D721Med (cell line): Measurements from ENCODE around the gene MAIP1.

Experiments
- DNase-seq: peaks from one replicate; pipeline ENCODE4 v3.0.0; 2011; ENCODE audit warnings: low spot score; ENCODE audit not compliant: insufficient read length
- FAIRE-seq: peaks from 2 replicates; lab custom pipeline; 2011; peaks lifted over from hg19 to GRCh38; lab: Jason Lieb, UNC
- TF ChIP-seq, protein P1 (sequence below): IDR thresholded peaks from 2 replicates; pipeline ENCODE4 v1.5.1; 2012; ENCODE audit warnings: mild to moderate bottlenecking, control low read depth; ENCODE audit not compliant: insufficient read depth; ENCODE audit errors: missing control alignments

MAIP1 gene

DNA sequence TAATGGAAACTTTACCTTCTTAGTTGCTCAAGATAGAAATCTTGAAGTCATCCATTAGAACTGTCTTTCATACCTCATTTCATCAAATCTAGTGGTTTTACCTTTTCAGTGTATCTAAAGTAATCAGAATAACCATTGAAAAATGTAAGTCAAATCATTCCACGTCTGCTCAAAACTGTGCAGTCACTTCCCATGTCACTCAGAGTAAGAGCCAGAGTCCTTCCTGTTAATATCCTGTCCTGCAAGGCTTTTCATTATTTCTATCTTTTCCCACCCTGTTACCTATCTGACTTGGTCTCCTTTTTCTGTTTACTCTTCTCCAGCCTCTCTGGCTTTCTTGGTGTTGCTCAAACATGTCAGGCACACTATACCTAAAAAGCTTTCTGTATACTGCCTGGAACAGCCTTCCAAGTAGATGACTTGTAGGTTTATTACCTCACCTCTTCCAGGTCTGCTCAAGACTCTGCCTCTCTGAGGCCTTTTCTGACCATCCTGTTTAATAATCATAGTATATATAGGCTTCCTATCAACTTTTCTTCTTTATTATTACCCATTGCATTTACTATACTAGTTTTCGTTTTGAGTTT is 40.9 kb upstream of the MAIP1 start:
- DNase-seq, result no peak
- TF ChIP-seq, protein P1, sequence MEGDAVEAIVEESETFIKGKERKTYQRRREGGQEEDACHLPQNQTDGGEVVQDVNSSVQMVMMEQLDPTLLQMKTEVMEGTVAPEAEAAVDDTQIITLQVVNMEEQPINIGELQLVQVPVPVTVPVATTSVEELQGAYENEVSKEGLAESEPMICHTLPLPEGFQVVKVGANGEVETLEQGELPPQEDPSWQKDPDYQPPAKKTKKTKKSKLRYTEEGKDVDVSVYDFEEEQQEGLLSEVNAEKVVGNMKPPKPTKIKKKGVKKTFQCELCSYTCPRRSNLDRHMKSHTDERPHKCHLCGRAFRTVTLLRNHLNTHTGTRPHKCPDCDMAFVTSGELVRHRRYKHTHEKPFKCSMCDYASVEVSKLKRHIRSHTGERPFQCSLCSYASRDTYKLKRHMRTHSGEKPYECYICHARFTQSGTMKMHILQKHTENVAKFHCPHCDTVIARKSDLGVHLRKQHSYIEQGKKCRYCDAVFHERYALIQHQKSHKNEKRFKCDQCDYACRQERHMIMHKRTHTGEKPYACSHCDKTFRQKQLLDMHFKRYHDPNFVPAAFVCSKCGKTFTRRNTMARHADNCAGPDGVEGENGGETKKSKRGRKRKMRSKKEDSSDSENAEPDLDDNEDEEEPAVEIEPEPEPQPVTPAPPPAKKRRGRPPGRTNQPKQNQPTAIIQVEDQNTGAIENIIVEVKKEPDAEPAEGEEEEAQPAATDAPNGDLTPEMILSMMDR, result no peak
- FAIRE-seq, result no peak

- DNase-seq, result no peak
These were observed 38.4 kb upstream of the MAIP1 start for GRCh38 chr2:199916980-199917379.

GRCh38 chr2:199922856-199923255 is 32.5 kb upstream of the MAIP1 start:
- FAIRE-seq (no peak), DNase-seq (no peak)
- TF ChIP-seq, protein P1, result no peak

More at GRCh38 chr2:199916980-199917379, 38.4 kb upstream of the MAIP1 start:
- no peak for FAIRE-seq
- TF ChIP-seq, protein P1, result no peak

DNA sequence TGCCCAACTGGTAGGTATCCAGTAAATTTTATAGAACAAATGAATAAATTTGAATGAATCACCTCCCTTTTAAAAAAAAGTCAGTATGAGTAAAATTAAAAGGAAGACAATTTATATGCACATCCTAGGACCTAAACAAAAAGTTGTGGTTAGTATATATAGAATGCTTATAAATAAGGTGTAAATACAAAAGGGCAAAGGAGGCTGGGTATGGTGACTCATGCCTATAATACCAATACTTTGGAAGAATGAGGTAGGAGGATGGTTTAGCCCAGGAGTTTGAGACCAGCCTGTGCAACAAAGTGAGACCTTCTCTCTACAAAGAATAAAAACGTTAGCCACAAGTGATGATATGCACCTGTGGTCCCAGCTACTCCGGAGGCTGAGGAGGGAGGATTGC is 31.5 kb upstream of the MAIP1 start:
- FAIRE-seq, result peak; percentile 25
- no peak for DNase-seq
- TF ChIP-seq, protein P1, result no peak

DNA sequence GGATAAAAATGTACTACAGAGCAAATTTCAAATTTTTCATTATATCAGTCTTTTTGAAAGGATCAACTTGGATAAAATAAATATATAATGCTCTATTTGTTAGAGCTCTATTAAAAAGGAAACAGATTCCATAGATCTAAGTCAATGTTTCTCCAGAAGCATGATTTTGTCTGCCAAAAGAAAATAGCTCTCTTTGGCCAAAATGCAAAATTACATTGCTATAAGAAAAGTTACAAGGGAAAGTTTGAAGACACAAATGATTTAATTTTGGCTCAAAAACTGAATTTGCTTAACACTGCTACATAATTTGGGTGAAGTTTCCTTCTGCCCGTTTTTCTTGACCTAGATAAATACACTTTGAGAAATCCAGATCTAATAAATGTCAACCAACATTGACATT is 28.6 kb upstream of the MAIP1 start:
- no peak for FAIRE-seq
- no peak for DNase-seq
- TF ChIP-seq, protein P1, result no peak

DNA sequence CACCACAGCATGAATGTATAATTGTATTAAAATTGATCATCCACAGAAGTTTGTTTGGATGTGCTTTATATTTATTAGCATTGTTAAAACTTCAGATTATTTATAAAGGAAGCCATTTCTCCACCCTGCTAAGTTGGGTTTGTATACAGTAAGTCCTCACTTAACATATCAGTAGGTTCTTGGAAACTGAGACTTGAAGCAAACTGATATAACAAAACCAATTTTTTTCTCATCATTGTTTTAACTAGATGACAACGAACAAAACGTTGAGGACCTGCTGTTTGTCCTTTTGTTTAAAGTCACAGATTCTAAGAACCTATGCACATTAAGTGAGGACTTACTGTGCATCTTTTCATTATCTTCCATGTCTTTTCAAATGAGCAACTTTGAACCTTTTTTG is 27.2 kb upstream of the MAIP1 start:
- no peak for DNase-seq
- FAIRE-seq, result peak; percentile 21
- TF ChIP-seq, protein P1, result no peak

DNA sequence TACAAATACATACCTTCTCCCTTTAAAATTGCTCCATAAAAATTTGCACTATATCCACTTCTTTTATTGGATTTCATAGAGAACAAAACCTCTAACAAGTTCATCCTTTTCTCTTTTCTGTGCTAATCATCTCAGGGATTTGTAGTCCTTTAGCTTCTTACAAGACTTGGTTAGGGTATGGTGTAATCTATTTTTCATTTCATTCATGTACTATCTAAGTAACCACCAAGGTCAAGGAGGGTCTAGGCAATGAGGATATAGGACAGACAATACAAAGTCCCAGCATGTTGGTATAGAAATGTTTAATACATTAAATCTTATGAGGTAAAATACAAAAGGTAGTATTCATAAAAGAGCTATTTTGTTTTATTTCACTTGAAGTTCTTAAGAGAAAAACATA is 26.8 kb upstream of the MAIP1 start:
- TF ChIP-seq, protein P1, result no peak
- peak; percentile 61 for FAIRE-seq

More for the DNA sequence above, 26.8 kb upstream of the MAIP1 start:
- DNase-seq, result no peak
